Measurements from ENCODE around the gene CD40LG.

- TF ChIP-seq CTCF (conservative IDR thresholded peaks at IDR 0.05) (no peak), EZH2 (IDR thresholded peaks at IDR 0.05; ENCODE audit: low read depth) (no peak)
Observed at GRCh38 chrX:136662104-136662503, 14.1 kb downstream of the CD40LG start.

All from PC-9 (cell line).